Natural killer cell treated with Interleukin-12 subunit alpha and Interleukin-12 subunit beta and Interleukin-15 and Interleukin-18, amount 100 ng/mL, for 72 hours (primary cell): ENCODE results near the gene KCNH5. TPM values are rescaled to one million over a fixed set of nuclear protein-coding genes. Genes with fewer than 3 reads are reported as not detected.
"Not testable (repeated sequence)": the region's sequence is repeated elsewhere in the genome, so short reads cannot be mapped to it uniquely, and the experiment has no call there.

Source experiments
- ATAC-seq, 2 donors: fragments of 150-1000 bp; cut with Tn5 transposase in 1 of 2; sonication (Bioruptor Pico), chemical (Tn5 transposase) in 1 of 2; 2 replicates each; pipeline ENCODE4 v1.10.0; 2021
- DNase-seq: peaks from one replicate; pipeline ENCODE4 v3.0.0; 2022; ENCODE audit warnings: low spot score
- H3K27ac Mint-ChIP-seq, 2 donors: 1 replicate in 1 of 2; 2 replicates in 1 of 2; pipeline ENCODE4 v1.8.0; 2022; ENCODE audit warnings: mixed read lengths in 2 of 2, mild to moderate bottlenecking in 1 of 2, moderate library complexity in 1 of 2
- H3K27me3 Mint-ChIP-seq, 2 donors: 1 replicate in 1 of 2; 2 replicates in 1 of 2; pipeline ENCODE4 v1.8.0; 2022; ENCODE audit warnings: mixed read lengths in 2 of 2
- H3K36me3 Mint-ChIP-seq: one replicate; pipeline ENCODE4 v1.8.0; 2022; ENCODE audit warnings: mixed read lengths
- H3K4me1 Mint-ChIP-seq, 2 donors: 1 replicate in 1 of 2; 2 replicates in 1 of 2; pipeline ENCODE4 v1.8.0; 2022; ENCODE audit warnings: low read depth in 2 of 2, mixed read lengths in 2 of 2, mild to moderate bottlenecking in 1 of 2
- H3K4me3 Mint-ChIP-seq: one replicate; pipeline ENCODE4 v1.8.0; 2022; ENCODE audit warnings: mixed read lengths
- H3K9me3 Mint-ChIP-seq: 2 replicates; pipeline ENCODE4 v1.8.0; 2022; ENCODE audit warnings: mixed read lengths
- total RNA-seq, 2 donors: library from RNA; stranded (reverse); gene quantifications; one replicate each; pipeline ENCODE4 v1.2.3, GENCODE V29; 2022

Gene KCNH5
- total RNA-seq, 2 donors from 2014 or later: not detected

DNA sequence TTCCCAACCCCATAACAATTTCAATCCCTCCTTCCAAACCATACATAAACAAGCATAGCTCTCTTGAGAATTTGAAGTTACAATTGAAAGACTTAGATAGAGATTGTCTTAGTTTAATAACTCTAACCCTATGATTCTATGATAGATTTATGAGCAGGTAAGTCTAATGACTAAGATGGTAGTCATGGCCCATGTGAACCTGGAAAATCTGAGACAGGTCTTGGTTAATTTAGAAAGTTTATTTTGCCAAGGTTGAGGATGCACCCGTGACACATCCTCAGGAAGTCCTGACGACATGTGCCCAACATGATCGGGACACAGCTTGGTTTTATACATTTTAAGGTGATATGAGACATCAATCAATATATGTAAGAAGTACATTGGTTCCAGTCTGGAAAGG lies 248.8 kb downstream of the KCNH5 start:
- no peak for DNase-seq
- Mint-ChIP-seq H3K27ac (no peak overlapping the region), H3K27me3 (no peaks in the 10 kb centered on the region), H3K9me3 (peaks cover 8% of the 10 kb centered on the region), H3K4me3 (no peak overlapping the region), H3K4me1 (no peaks in the 10 kb centered on the region), H3K36me3 (no peaks in the 10 kb centered on the region)
- no peak for ATAC-seq

DNA sequence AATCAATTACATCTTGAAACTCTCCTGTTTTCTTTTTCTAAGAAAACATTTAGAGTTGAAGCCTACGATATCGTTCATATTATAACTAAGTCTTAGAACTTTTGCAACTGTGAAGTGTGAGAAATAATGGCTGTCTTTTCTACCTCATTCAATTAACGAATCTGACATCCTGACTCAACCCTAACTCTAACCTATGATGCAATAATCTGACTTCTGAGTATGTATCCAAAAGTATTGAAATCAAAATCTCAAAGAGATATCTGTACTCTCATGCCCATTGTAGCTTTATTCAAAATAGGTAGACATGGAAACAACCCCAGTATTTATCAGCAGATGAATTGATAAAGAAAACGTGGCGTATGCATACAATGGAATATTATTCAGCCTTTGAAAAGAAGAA lies 252.7 kb downstream of the KCNH5 start:
- no peaks in the 10 kb centered on the region for H3K4me1 Mint-ChIP-seq
- peaks cover 12% of the 10 kb centered on the region for H3K9me3 Mint-ChIP-seq

DNA sequence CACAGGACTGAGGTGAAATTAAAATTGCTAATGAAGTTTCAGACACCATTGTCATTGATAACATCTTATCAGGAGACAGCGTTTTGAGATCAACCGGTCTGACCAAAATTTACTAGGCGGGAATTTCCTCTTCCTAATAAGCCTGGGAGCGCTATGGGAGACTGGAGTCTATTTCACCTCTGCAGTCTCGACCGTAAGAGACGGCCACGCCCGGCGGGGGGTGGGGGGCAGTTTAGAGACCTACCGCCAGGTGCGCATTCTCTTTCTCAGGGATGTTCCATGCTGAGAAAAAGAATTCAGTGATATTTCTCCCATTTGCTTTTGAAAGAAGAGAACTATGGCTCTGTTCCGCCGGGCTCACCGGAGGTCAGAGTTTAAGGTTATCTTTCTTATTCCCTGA lies 263.9 kb downstream of the KCNH5 start:
- H3K4me3 Mint-ChIP-seq, H3K9me3 Mint-ChIP-seq, H3K27me3 Mint-ChIP-seq, ATAC-seq, H3K4me1 Mint-ChIP-seq, H3K27ac Mint-ChIP-seq, H3K36me3 Mint-ChIP-seq, DNase-seq: not testable (repeated sequence)

More for the DNA sequence above, 252.7 kb downstream of the KCNH5 start:
- DNase-seq (no peak), ATAC-seq (no peak)
- Mint-ChIP-seq H3K27me3 (no peaks in the 10 kb centered on the region), H3K4me3 (no peak overlapping the region), H3K36me3 (no peaks in the 10 kb centered on the region), H3K27ac (no peak overlapping the region)

DNA sequence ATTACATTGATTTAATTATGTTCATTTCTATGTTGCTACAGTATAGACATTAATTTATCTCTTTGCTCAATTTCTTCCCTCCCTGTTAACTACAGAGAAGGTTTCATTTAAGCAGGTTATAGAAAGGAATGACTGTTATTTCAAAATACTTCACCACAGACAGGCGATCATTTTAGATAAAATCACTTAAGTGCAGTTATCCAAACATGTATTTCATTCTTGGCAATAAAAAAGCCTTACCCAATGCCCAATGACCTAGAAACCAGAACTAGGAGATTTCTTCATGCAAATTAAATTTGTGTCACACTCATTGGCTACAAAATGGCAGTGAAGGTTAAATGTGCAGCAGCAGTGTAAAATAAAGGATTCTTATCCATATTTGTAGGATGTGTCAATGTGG lies 266.4 kb downstream of the KCNH5 start:
- peaks cover 4% of the 10 kb centered on the region for H3K36me3 Mint-ChIP-seq
- no peaks in the 10 kb centered on the region for H3K4me1 Mint-ChIP-seq
- no peaks in the 10 kb centered on the region for H3K27me3 Mint-ChIP-seq
- no peak overlapping the region for H3K27ac Mint-ChIP-seq
- no peak overlapping the region for H3K4me3 Mint-ChIP-seq
- peaks cover 8% of the 10 kb centered on the region for H3K9me3 Mint-ChIP-seq
- no peak for DNase-seq
- no peak for ATAC-seq

DNA sequence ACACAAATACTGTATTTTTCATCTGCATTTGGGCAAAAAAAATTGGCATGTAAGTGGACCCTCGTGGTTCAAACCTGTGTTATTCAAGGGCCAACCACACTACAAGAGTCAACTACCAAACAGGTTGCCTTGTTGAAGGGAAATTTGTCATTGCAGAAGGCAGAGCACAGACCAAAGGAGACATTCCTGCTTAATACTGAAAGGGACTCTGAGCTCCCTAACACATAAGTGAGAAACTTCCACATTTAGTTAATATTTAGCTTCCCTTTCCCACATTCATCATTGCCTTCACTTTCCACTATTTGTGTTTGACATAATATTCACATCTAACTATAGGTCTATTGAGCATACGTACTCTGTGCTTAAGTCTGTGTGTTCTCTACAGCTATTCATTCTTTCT lies 266.9 kb downstream of the KCNH5 start:
- DNase-seq (no peak), ATAC-seq (no peak)
- Mint-ChIP-seq H3K27me3 (no peaks in the 10 kb centered on the region), H3K4me3 (no peak overlapping the region), H3K27ac (no peak overlapping the region), H3K9me3 (peaks cover 8% of the 10 kb centered on the region), H3K4me1 (no peaks in the 10 kb centered on the region), H3K36me3 (peaks cover 4% of the 10 kb centered on the region)

DNA sequence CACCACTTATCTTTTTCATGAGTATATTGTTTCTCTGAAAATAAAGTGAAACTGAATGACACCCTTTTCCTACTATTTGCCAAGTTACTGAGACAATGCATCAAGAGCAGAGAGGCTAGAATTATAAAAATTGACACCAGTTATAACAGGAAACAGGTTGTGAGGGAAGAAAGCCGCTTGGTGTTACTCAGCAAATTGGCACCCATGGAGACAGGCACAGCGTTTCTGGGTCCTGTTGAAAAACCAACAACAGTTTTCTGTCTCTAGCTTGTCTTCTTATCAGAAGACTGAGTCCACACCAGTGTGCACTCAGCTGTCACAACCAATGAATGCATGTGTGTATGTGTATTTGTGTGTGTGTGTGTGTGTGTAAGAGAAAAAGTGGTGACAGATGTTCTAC lies 267.7 kb downstream of the KCNH5 start:
- H3K27ac Mint-ChIP-seq: no peak overlapping the region
- H3K27me3 Mint-ChIP-seq: no peaks in the 10 kb centered on the region
- H3K4me1 Mint-ChIP-seq: no peaks in the 10 kb centered on the region
- H3K4me3 Mint-ChIP-seq: no peak overlapping the region
- ATAC-seq (no peak), DNase-seq (no peak)
- H3K36me3 Mint-ChIP-seq: peaks cover 4% of the 10 kb centered on the region
- peaks cover 8% of the 10 kb centered on the region for H3K9me3 Mint-ChIP-seq

DNA sequence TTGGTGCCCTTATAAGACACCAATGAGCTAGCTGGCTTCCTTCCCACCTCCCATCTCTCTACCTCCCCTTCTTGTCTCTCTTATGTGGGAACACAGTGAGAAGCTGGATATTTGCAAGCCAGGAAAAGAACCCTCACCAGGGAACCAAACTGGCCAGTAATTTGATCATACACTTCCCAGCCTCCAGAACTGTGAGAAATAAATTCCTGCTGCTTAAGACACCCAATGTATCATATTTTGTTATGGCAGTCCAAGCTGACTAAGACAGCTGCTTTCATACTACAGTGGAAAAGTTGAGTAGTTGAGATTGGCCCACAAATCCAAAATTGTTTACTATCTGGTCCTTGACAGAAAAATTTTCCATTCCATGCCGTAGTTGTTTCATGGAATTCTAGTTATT lies 269.0 kb downstream of the KCNH5 start:
- H3K4me3 Mint-ChIP-seq: no peak overlapping the region
- H3K4me1 Mint-ChIP-seq: no peaks in the 10 kb centered on the region
- DNase-seq (no peak), ATAC-seq (no peak)
- H3K9me3 Mint-ChIP-seq: peaks cover 3% of the 10 kb centered on the region
- H3K36me3 Mint-ChIP-seq: peaks cover 4% of the 10 kb centered on the region
- H3K27me3 Mint-ChIP-seq: no peaks in the 10 kb centered on the region
- H3K27ac Mint-ChIP-seq: no peak overlapping the region

DNA sequence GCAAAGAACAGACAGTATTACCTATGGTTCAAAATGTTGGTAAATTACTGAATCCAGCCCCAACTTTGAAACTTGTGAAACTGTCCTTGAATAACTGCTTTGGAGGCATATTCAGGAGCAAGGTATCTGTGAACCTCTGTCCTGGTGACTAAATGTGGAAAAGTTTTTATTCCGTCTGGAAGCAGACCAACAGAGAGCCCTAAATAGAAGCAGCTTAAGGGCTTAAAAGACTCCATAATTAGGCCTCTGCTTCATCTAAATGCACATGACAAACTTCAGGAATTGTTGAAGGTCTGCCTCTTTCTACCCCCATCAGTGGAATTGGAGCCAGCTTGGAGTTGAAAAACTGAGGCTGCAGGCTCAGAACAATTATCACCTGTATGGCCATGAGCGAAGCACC lies 276.5 kb downstream of the KCNH5 start:
- no peak for DNase-seq
- H3K27me3 Mint-ChIP-seq: no peaks in the 10 kb centered on the region
- H3K9me3 Mint-ChIP-seq: peaks cover 9% of the 10 kb centered on the region
- H3K4me1 Mint-ChIP-seq: no peaks in the 10 kb centered on the region
- H3K36me3 Mint-ChIP-seq: no peaks in the 10 kb centered on the region
- ATAC-seq: no peak
- H3K27ac Mint-ChIP-seq: no peak overlapping the region
- no peak overlapping the region for H3K4me3 Mint-ChIP-seq

DNA sequence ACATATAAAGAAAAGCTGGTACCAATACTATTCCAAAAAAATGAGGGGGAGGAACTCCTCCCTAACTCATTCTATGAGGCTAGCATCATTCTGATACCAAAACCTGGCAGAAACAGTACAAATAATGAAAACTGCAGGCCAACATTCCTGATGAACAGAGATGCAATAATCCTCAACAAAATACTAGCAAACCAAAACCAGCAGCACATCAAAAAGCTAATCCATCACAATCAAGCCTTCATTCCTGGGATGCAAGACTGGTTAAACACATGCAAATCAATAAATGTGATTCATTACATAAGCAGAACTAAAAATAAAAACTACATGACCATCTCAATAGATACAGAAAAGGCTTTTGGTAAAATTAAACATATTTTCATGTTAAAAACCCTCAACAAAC lies 281.3 kb downstream of the KCNH5 start:
- Mint-ChIP-seq H3K27ac (no peak overlapping the region), H3K27me3 (no peaks in the 10 kb centered on the region), H3K4me1 (no peaks in the 10 kb centered on the region), H3K4me3 (no peak overlapping the region), H3K9me3 (peaks cover 18% of the 10 kb centered on the region), H3K36me3 (no peaks in the 10 kb centered on the region)
- ATAC-seq (no peak), DNase-seq (no peak)

DNA sequence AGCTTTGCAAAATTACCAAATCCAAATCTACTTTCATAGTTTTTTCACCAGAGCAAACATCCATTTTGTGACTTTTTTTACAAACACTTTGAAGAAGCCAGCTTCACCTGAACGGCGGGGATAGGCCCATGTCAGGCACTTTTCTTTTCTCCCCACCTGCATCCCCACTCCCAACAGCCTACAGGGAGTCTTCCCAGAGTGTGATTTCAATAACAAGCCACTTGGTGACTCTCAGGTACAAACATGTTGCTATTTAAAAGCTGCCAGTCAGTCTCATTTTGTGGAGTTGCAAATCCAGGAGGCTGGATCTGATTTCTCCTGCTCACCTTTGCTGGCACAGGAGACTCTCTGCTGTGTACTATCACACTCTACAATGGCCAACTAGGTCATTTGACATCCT lies 285.5 kb downstream of the KCNH5 start:
- no peak for ATAC-seq
- Mint-ChIP-seq H3K4me3 (no peak overlapping the region), H3K27ac (no peak overlapping the region), H3K27me3 (no peaks in the 10 kb centered on the region), H3K9me3 (peaks cover 14% of the 10 kb centered on the region), H3K36me3 (no peaks in the 10 kb centered on the region), H3K4me1 (no peaks in the 10 kb centered on the region)
- no peak for DNase-seq

DNA sequence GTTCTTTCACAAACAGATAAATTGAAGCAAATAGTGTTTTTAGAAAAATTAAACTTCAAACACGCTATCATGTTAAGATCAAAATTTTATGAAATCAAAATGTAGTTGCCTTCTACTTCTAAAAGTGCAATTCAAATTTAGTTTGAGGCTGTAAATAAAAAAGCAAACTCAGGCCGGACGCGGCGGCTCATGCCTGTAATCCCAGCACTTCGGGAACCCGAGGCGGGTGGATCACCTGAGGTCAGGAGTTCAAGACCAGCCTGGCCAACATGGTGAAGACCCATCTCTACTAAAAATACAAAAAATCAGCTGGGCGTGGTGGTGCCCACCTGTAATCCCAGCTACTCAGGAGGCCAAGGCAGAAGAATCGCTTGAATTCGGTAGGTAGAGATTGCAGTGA lies 298.4 kb downstream of the KCNH5 start:
- not testable (repeated sequence) for H3K9me3 Mint-ChIP-seq, H3K36me3 Mint-ChIP-seq, DNase-seq, H3K4me3 Mint-ChIP-seq, H3K27ac Mint-ChIP-seq, H3K4me1 Mint-ChIP-seq, ATAC-seq, H3K27me3 Mint-ChIP-seq

DNA sequence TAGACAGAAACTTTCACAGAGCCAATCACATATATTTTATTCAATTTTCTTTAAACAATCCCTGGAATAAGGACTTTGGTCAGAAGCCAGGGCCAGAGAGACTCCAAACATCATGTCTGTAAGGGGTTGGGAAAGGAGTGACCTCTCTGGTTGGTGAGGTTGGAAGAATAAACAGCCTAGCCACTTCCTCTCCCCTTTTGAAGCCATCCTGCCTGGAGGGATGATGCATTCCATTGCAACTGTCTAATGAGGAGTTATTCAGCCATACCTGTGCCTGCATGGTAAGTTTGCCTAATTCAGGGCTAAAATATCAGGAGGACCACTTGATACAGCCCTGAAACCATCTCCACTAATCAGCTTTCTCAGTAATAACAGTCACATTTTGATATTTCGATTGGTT lies 299.8 kb downstream of the KCNH5 start:
- ATAC-seq (no peak), DNase-seq (no peak)
- no peak overlapping the region for H3K4me3 Mint-ChIP-seq
- H3K27ac Mint-ChIP-seq: no peak overlapping the region
- no peaks in the 10 kb centered on the region for H3K27me3 Mint-ChIP-seq
- no peaks in the 10 kb centered on the region for H3K36me3 Mint-ChIP-seq
- peaks cover 7% of the 10 kb centered on the region for H3K9me3 Mint-ChIP-seq
- no peaks in the 10 kb centered on the region for H3K4me1 Mint-ChIP-seq

DNA sequence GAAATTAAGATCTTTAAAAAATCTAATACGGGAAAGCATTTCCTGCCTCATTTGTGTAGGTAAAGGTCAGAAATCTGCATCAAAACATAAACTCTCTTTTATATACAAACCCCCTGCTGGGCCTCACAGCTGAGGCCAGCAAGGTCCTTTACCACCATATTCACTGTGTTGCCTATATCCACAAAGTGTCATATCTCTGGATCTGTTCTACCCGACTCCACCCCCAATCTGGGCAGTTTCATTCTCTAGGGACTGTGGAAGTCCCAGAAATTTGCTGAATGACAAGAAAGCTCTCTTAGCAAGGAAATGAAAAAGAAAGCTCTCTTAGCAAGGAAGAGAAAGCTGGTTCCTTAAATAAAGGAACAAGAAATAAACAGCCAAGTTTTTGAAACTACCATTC lies 301.7 kb downstream of the KCNH5 start:
- Mint-ChIP-seq H3K4me3 (no peak overlapping the region), H3K27ac (no peak overlapping the region), H3K36me3 (no peaks in the 10 kb centered on the region), H3K4me1 (no peaks in the 10 kb centered on the region), H3K27me3 (no peaks in the 10 kb centered on the region), H3K9me3 (peaks cover 2% of the 10 kb centered on the region)
- ATAC-seq (no peak), DNase-seq (no peak)

DNA sequence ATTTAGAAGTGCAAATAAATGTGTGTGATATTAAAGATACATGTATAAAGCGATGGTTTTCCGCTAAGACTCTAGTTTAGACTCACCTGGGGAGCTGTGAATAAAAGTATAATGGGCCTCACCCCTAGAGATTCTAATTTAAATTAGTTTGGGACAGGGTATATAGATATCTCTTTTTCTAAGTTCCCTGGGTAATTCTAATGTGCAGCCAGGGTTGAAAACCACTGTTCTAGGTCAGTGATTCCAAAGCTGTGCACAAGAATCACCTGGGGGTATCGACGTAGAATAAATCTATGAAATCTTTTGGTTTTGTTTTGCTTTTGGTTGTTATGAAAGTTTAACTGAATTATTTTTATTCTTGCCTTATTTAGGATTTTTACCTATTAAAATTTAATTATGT lies 302.1 kb downstream of the KCNH5 start:
- Mint-ChIP-seq H3K27me3 (no peaks in the 10 kb centered on the region), H3K4me1 (no peaks in the 10 kb centered on the region), H3K27ac (no peak overlapping the region), H3K4me3 (no peak overlapping the region), H3K9me3 (no peaks in the 10 kb centered on the region), H3K36me3 (no peaks in the 10 kb centered on the region)
- DNase-seq (no peak), ATAC-seq (no peak)

DNA sequence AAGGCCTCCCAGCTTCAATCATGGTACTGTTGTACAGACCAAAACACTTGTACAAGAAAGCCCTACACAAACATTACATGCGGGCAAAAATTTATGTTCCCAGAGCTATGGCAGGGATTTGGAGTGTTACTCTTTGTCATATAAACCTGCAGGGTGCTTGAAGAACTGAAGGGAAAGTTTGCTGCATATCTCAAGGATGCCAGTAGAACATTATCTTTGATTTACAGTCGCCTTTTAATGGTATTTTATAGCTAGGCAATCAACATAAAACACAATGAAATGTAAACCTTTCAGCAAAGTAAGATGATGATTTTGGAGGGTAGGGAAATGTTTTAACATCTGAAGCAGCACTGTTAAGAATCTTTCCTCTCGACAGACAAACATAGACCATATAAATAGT lies 305.6 kb downstream of the KCNH5 start:
- no peak overlapping the region for H3K4me3 Mint-ChIP-seq
- H3K4me1 Mint-ChIP-seq: no peaks in the 10 kb centered on the region

More for the DNA sequence above, 305.6 kb downstream of the KCNH5 start:
- Mint-ChIP-seq H3K27ac (no peak overlapping the region), H3K27me3 (no peaks in the 10 kb centered on the region), H3K36me3 (no peaks in the 10 kb centered on the region), H3K9me3 (peaks cover 10% of the 10 kb centered on the region)
- no peak for ATAC-seq
- no peak for DNase-seq
